HG03432 (cell line): ENCODE data around the gene ST7L.

Experiments used
- ATAC-seq: cut with Tn5 transposase; IDR thresholded peaks from one replicate; pipeline ENCODE4 v1.9.1; 2021; ENCODE audit warnings: mild to moderate bottlenecking, moderate library complexity; ENCODE audit not compliant: unreplicated experiment

ST7L gene

GRCh38 chr1:112548547-112548946 lies 70.4 kb downstream of the ST7L start:
- no peak for ATAC-seq

- no peak for ATAC-seq
Observed at GRCh38 chr1:112546076-112546475, 72.9 kb downstream of the ST7L start.

- ATAC-seq, result no peak
Observed at GRCh38 chr1:112544751-112545150, 74.2 kb downstream of the ST7L start.

DNA sequence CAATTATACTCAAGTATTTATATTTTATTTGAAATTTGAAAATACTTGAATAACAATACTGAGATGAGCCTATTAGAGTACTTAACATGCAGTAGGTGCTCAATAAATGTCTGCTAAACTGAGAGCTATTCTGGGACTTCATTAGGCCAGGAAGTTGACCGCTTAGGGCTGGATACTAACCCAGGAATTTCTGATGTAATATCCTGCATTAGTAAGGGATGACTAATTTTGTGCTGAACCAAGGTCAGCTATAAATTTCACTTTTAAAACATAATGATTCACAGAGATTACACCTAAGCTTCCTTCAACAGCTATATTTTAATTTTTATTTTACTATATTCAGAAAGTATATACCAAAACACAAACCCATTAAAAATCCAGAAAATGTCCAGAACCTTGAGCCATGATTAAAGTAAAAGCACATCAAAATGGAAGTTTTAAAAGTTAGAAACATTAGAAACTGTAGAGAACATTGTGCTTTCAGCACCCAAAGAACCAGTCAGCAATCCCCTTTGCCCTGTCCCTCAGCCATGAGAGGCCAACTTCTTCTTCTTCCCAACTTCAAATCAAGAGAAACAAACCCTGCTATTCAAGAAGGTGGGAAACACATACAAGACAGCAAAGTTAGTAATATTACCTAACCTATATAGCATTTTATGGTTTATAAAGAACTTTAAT lies 74.8 kb downstream of the ST7L start:
- ATAC-seq, result no peak

GRCh38 chr1:112542206-112542973 lies 76.6 kb downstream of the ST7L start:
- no peak for ATAC-seq

GRCh38 chr1:112541299-112541698 lies 77.6 kb downstream of the ST7L start:
- ATAC-seq, result no peak

DNA sequence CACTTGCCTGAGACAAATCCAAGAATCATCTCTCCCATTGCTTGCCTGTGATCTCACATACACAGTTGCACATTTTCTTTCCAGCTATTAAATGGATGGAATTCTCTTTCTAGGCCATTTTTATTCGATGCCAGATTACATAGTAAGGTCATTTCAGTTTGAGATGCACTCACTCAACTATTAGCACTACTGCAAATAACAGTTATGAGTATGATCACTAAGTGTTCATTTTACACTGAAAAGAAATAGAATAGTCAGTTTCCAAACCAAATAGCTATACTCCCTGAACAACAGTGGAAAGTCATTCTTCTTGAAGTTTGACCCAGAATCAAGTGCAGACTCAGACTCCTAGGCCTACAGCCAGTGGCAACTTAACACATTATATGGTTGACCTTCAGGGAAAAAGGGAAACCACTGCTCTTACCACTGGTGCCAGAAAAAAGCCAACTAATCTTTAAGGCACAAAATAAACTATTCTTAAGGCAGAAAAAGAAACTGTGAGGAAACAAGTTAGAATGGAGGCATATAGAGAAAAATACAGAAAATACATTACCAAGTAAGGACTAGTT lies 78.6 kb downstream of the ST7L start:
- ATAC-seq, result no peak

DNA sequence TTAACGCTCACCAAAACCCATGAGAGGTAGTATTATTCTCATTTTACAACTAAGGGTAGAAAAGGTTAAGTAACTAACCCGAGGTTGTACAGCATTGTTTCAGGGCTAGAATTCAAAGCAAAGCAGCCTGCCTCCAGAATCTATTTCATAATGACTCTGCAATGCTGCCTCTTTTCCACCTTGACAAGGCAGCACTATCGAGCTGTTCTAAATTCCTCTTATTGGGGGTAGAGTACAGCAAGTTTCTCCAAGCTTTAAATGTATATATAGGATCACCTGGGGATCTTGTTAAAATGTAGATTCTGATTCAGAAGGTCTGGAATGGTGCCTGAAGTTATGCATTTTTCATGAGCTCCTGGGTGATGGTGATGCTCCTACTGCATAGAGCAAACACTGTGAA lies 80.1 kb downstream of the ST7L start:
- ATAC-seq, result no peak

DNA sequence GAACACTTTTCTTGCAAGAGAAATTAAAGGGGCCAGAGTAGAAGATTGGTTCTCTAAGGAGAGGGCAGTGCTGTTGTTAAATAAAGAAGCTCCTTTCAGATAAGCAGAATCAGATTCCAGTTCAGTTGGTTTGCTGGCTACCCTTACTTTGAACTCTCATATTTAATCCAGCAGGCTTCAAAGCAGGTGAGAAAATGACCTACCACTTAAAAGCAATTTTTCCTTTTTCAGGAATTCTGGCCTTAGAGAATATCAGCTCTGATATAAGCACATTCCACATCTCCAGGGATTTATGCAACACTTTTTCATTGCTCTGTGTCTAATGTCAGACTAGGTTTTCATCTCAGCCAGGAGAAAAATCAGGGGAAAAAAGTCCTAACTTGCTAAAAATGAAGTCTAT lies 81.5 kb downstream of the ST7L start:
- ATAC-seq, result no peak

- ATAC-seq, result no peak
Observed at GRCh38 chr1:112536561-112536960, 82.4 kb downstream of the ST7L start.

GRCh38 chr1:112533029-112533428 lies 85.9 kb downstream of the ST7L start:
- no peak for ATAC-seq

DNA sequence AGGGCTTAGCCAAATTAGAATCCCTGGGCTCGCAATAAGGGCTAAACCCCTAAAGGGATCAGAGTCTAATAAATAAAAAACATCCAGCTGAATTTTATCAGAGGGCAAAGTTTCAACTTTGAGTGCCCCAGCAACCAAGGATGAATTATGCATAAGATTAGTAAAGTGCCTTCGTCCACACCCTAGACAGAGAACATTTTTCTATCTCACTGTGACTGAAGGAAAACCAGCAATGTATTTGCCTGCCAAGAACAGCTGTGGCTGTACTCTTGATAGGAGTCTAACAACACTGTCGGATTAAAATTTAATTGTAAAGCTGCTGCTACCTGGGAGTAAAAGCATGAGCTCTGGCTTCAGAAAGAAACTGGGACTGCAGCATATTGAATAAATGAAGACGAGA lies 86.9 kb downstream of the ST7L start:
- ATAC-seq, result no peak

DNA sequence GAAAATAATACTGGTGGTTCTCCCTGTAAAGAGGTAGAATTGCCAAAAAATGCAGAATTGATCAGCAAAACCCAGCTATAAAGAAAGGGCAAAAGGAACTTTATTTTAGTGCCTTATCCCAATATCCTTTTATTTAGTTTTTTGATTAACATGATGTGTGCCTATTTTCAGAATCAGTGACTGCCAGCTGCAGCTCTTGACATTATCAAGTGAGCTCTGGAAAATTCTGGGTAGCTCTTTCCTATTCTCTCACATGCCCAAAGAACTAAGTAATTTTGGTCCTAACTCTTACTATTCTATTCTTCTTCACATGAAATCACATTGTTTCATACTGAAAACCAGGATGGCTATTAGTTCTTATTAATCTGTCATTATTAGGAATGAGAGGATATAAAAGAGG lies 88.1 kb downstream of the ST7L start:
- ATAC-seq, result no peak

GRCh38 chr1:112529301-112529700 lies 89.6 kb downstream of the ST7L start:
- no peak for ATAC-seq

DNA sequence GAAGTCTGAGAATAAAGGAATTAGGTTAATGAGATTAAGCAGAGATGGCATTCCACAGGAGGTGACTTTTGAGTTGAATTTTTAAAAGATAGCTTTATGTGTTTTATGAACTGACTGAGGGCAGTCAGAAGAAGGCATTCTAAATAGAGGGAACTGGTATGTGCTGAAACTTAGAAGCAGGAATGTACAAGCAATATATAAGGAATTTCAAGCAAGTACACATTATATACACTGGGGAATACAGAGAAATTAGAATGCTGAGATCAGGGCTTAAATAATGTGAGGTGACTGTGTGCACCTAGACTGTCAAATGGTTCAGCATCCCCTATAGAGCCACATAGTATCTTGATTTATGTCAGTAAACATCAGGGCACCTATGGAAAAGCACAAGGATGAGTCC lies 90.9 kb downstream of the ST7L start:
- no peak for ATAC-seq

GRCh38 chr1:112527266-112528010 lies 91.5 kb downstream of the ST7L start:
- no peak for ATAC-seq

- ATAC-seq, result no peak
Observed at GRCh38 chr1:112524986-112525385, 94.0 kb downstream of the ST7L start.

- no peak for ATAC-seq
Observed at GRCh38 chr1:112524251-112524650, 94.7 kb downstream of the ST7L start.

DNA sequence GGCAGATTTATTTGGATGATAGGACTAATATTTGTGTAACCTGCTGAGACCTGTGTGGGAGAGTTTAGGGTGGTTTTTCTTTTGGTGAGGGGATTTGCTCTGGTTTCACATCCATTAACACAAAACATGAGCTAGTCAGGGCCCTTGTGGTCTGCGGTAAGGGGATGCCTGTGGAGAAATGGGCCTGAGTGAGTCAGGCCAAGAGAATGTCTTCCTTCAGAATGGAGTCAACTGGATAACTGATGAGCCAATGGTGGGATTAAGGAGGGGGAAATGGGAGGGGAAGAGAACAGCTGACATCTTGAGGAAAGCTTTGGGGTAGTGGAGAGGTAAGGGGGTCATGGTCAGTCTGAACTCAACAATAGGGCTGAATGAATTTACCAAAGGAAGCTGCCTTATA lies 96.3 kb downstream of the ST7L start:
- no peak for ATAC-seq

- no peak for ATAC-seq
Observed at GRCh38 chr1:112520166-112520565, 98.8 kb downstream of the ST7L start.

- no peak for ATAC-seq
Observed at GRCh38 chr1:112518186-112518585, 100.8 kb downstream of the ST7L start.

DNA sequence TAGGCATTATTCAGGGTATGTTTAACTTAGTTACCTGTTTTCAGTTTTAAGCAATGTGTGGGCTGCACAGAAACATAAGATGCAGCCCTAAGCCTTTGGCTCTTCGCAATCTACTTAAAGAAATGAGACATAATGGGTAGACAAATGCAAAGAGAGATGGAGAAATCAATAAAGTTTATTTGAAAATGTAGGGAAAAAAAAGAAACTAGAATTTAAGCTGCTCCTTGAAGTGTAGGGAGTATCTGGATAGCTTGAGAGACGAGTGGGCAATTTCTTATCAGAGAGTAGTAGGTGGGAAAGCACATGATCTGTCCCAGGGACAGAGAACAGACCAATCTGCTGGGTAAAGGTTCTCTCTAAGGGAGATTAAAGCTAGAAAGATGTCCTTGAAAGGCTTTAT lies 101.3 kb downstream of the ST7L start:
- no peak for ATAC-seq
